Spleen (tissue), 11 donors: ENCODE data around the gene ENOX1. TPM values are rescaled to one million over a fixed set of nuclear protein-coding genes. Genes with fewer than 3 reads are reported as not detected.

Source experiments
- DNase-seq: peaks from one replicate; pipeline ENCODE4 v3.0.0-alpha.2; 2020
- H3K27ac ChIP-seq, 8 donors: fragments of 200-600 bp; sonication (generic) in 7 of 8; 1 replicate in 4 of 8; 2 replicates in 4 of 8; pipeline versions ENCODE4 v1.5.0 to v1.8.0; 2016 to 2021; ENCODE audit warnings: inconsistent platforms in 4 of 8, mild to moderate bottlenecking in 4 of 8, moderate library complexity in 1 of 8
- H3K27me3 ChIP-seq, 7 donors: fragments of 200-600 bp; sonication (generic) in 6 of 7; replicated peaks in 1 of 7; 1 replicate in 4 of 7; 2 replicates in 3 of 7; pipeline versions ENCODE4 v1.5.0 to v1.8.0; 2016 to 2021; ENCODE audit warnings: inconsistent platforms in 3 of 7, mild to moderate bottlenecking in 1 of 7
- H3K36me3 ChIP-seq, 6 donors: fragments of 200-600 bp; sonication (generic) in 5 of 6; 1 replicate in 4 of 6; 2 replicates in 2 of 6; pipeline versions ENCODE4 v1.5.0 to v1.8.0; 2016 to 2021; ENCODE audit warnings: inconsistent platforms in 2 of 6
- H3K4me1 ChIP-seq, 6 donors: fragments of 200-600 bp; sonication (generic) in 5 of 6; 1 replicate in 3 of 6; 2 replicates in 3 of 6; pipeline versions ENCODE4 v1.5.0 to v1.8.0; 2016 to 2021; ENCODE audit warnings: inconsistent platforms in 3 of 6
- H3K4me3 ChIP-seq, 8 donors: fragments of 200-600 bp; sonication (generic) in 7 of 8; 1 replicate in 4 of 8; 2 replicates in 4 of 8; pipeline versions ENCODE4 v1.5.0 to v1.8.0; 2016 to 2021; ENCODE audit warnings: inconsistent platforms in 4 of 8, mild to moderate bottlenecking in 4 of 8, moderate library complexity in 2 of 8
- H3K9me3 ChIP-seq, 8 donors: fragments of 200-600 bp; sonication (generic) in 7 of 8; 1 replicate in 4 of 8; 2 replicates in 4 of 8; pipeline versions ENCODE4 v1.5.0 to v1.8.0; 2016 to 2021; ENCODE audit warnings: inconsistent platforms in 4 of 8
- CTCF ChIP-seq, 11 experiments: fragments of 200-600 bp in 7 of 11; fragments of 450-650 bp in 4 of 11; sonication (generic) in 4 of 11; IDR thresholded peaks in 8 of 11; conservative IDR thresholded peaks in 3 of 11; 1 replicate in 7 of 11; 2 replicates in 4 of 11; pipeline versions ENCODE4 v1.4.0 to v1.8.0; 2016 to 2021; ENCODE audit warnings: antibody characterized with exemption in 11 of 11, inconsistent platforms in 4 of 11, mild to moderate bottlenecking in 1 of 11
- POLR2A ChIP-seq, 3 donors: fragments of 450-650 bp; IDR thresholded peaks; one replicate each; pipeline ENCODE4 v1.5.1; 2017; ENCODE audit warnings: antibody characterized with exemption in 3 of 3, mild to moderate bottlenecking in 1 of 3
- POLR2AphosphoS5 ChIP-seq, 3 donors: sonication (generic); formaldehyde crosslinking; IDR thresholded peaks; one replicate each; pipeline ENCODE4 v1.5.1; 2017; ENCODE audit warnings: antibody characterized with exemption in 3 of 3
- WGBS, 5 donors: extraction: QIAGEN DNeasy Blood & Tissue Kit in 3 of 5; methylation state at CpG; one replicate each; pipeline versions ENCODE4 v1.1.5 to v1.1.7; 2013 to 2018; 5-methylcytosine and 5-hydroxymethylcytosine counted together
- intact Hi-C: fragments of 100-400 bp; cut with DNase I; formaldehyde crosslinking; loops from one replicate; pipeline ENCODE4 v1.15.0; 2023; ENCODE audit warnings: low total_unique reads
- polyA plus RNA-seq, 3 donors: library from polyadenylated mRNA; stranded (reverse); fragments of 200-250 nt; gene quantifications; one replicate each; pipeline ENCODE4 v1.2.1, GENCODE V29; 2013
- total RNA-seq, 7 donors: library from RNA; depleted of rRNA in 3 of 7; stranded (reverse); fragments of >200 nt in 3 of 7; fragmentation: NEBNext Ultra II Directional in 4 of 7; extraction: Animal tissue kit (Norgen Biotek cat#: 25700) in 4 of 7; gene quantifications; one replicate each; pipeline versions ENCODE4 v1.1.0 to v1.2.1, GENCODE V29; 2016 to 2021
- donor health status: healthy with polysubstance abuse.
- donor health status: DM: no; HTN: no; CAD: no; lungs with moderate emphysema.
- donor health status: DM: no; HTN: no; CAD: no.
- donor health status: Bipolar disorder and iron deficiency.
- donor health status: healthy.
- donor health status: DM: no; HTN: no; CAD: no.
- donor health status: DM: yes; HTN: yes; CAD: no.

Gene ENOX1
- total and polyA plus RNA-seq, 10 donors: 0.42 to 1.3 (median 0.54) TPM; not detected in 1

GRCh38 chr13:43515531-43515930 is 271.2 kb downstream of the ENOX1 start:
- no peak overlapping the region for H3K27ac ChIP-seq
- H3K9me3 ChIP-seq: no peaks in the 10 kb centered on the region
- H3K4me3 ChIP-seq: no peak overlapping the region
- no peaks in the 10 kb centered on the region for H3K36me3 ChIP-seq
- WGBS, 5 donors: 61 to 88% (median 67%) methylated on average over 1 of the region's 1 CpG
- H3K4me1 ChIP-seq: no peaks in the 10 kb centered on the region
- intact Hi-C loops: no loop called here
- TF ChIP-seq CTCF (IDR thresholded peaks at IDR 0.05 in 8 of 11, conservative IDR thresholded peaks at IDR 0.05 in 3 of 11) (no peak), POLR2AphosphoS5 (IDR thresholded peaks at IDR 0.05) (no peak), POLR2A (IDR thresholded peaks at IDR 0.05) (no peak)
- H3K27me3 ChIP-seq: no peaks in the 10 kb centered on the region
- DNase-seq: no peak

GRCh38 chr13:43514311-43514710 is 272.5 kb downstream of the ENOX1 start:
- H3K9me3 ChIP-seq: no peaks in the 10 kb centered on the region
- H3K27ac ChIP-seq: no peak overlapping the region
- no peak overlapping the region for H3K4me3 ChIP-seq
- WGBS, 5 donors: 86 to 100% (median 91%) methylated on average over 1 of the region's 1 CpG
- H3K36me3 ChIP-seq: no peaks in the 10 kb centered on the region
- no peaks in the 10 kb centered on the region for H3K4me1 ChIP-seq
- H3K27me3 ChIP-seq: no peaks in the 10 kb centered on the region
- TF ChIP-seq POLR2AphosphoS5 (IDR thresholded peaks at IDR 0.05) (no peak), CTCF (IDR thresholded peaks at IDR 0.05 in 8 of 11, conservative IDR thresholded peaks at IDR 0.05 in 3 of 11) (no peak), POLR2A (IDR thresholded peaks at IDR 0.05) (no peak)
- intact Hi-C loops: no loop called here
- no peak for DNase-seq

- intact Hi-C loops: no loop called here
- Histone ChIP-seq H3K9me3 (no peaks in the 10 kb centered on the region), H3K4me3 (no peak overlapping the region), H3K27me3 (no peaks in the 10 kb centered on the region), H3K27ac (no peak overlapping the region), H3K4me1 (no peaks in the 10 kb centered on the region), H3K36me3 (no peaks in the 10 kb centered on the region)
- 87 to 97% (median 91%) methylated on average over 2 of the region's 2 CpGs for WGBS, 5 donors
- DNase-seq: no peak
- TF ChIP-seq POLR2A (IDR thresholded peaks at IDR 0.05) (no peak), CTCF (IDR thresholded peaks at IDR 0.05 in 8 of 11, conservative IDR thresholded peaks at IDR 0.05 in 3 of 11) (no peak), POLR2AphosphoS5 (IDR thresholded peaks at IDR 0.05) (no peak)
These were observed 274.6 kb downstream of the ENOX1 start for GRCh38 chr13:43512221-43512620.

GRCh38 chr13:43510956-43511901 is 275.5 kb downstream of the ENOX1 start:
- DNase-seq: no peak
- Histone ChIP-seq H3K27me3 (no peaks in the 10 kb centered on the region), H3K4me3 (no peak overlapping the region), H3K9me3 (no peaks in the 10 kb centered on the region), H3K36me3 (no peaks in the 10 kb centered on the region), H3K4me1 (no peaks in the 10 kb centered on the region), H3K27ac (no peak overlapping the region)
- intact Hi-C loops: no loop called here
- 81 to 93% (median 87%) methylated on average over 6 of the region's 6 CpGs for WGBS, 5 donors
- TF ChIP-seq CTCF (IDR thresholded peaks at IDR 0.05 in 8 of 11, conservative IDR thresholded peaks at IDR 0.05 in 3 of 11) (no peak), POLR2A (IDR thresholded peaks at IDR 0.05) (no peak), POLR2AphosphoS5 (IDR thresholded peaks at IDR 0.05) (no peak)
